Measurements from ENCODE around the gene TXN2.

Gene TXN2

GRCh38 chr22:36481393-36482168, at the start of gene TXN2:
TSS of gene TXN2 (minus strand) at chr22:36481640. CDS start at chr22:36480837, 803 bp downstream.
- in situ Hi-C loops (cut with HindIII; ENCODE audit: low sequenced_read_pairs) = no loop called here

- in situ Hi-C loops (cut with HindIII; ENCODE audit: low sequenced_read_pairs) = no loop called here
Observed at GRCh38 chr22:36528795-36529751, 47.6 kb upstream of the TXN2 start, which contains the start of gene EIF3D. TSS of gene EIF3D (minus strand) at chr22:36529166. CDS start at chr22:36526121, 3,045 bp downstream.

- in situ Hi-C loops (cut with HindIII; ENCODE audit: low sequenced_read_pairs) = no loop called here
Observed at GRCh38 chr22:36528341-36528740, 46.9 kb upstream of the TXN2 start.

- in situ Hi-C loops (cut with HindIII; ENCODE audit: low sequenced_read_pairs) = no loop called here
Observed at GRCh38 chr22:36522662-36523061, 41.2 kb upstream of the TXN2 start.

- in situ Hi-C loops (cut with HindIII; ENCODE audit: low sequenced_read_pairs) = no loop called here
Observed at GRCh38 chr22:36520423-36520822, 39.0 kb upstream of the TXN2 start.

- in situ Hi-C loops (cut with HindIII; ENCODE audit: low sequenced_read_pairs) = loop anchor here (10.0 kb wide), 1 partner anchor 335 kb away; no protein-coding TSS in a partner anchor
Observed at GRCh38 chr22:36519906-36520305, 38.5 kb upstream of the TXN2 start.

GRCh38 chr22:36514766-36515165, 33.3 kb upstream of the TXN2 start:
- in situ Hi-C loops (cut with HindIII; ENCODE audit: low sequenced_read_pairs) = loop anchor here (10.0 kb wide), 1 partner anchor 330 kb away; no protein-coding TSS in a partner anchor

GRCh38 chr22:36512991-36513390, 31.6 kb upstream of the TXN2 start:
- in situ Hi-C loops (cut with HindIII; ENCODE audit: low sequenced_read_pairs) = loop anchor here (10.0 kb wide), 1 partner anchor 328 kb away; no protein-coding TSS in a partner anchor

GRCh38 chr22:36512333-36512732, 30.9 kb upstream of the TXN2 start:
- in situ Hi-C loops (cut with HindIII; ENCODE audit: low sequenced_read_pairs) = loop anchor here (10.0 kb wide), 1 partner anchor 328 kb away; no protein-coding TSS in a partner anchor

GRCh38 chr22:36510966-36511881, 29.8 kb upstream of the TXN2 start:
- in situ Hi-C loops (cut with HindIII; ENCODE audit: low sequenced_read_pairs) = loop anchor here (10.0 kb wide), 1 partner anchor 326 kb away; no protein-coding TSS in a partner anchor

- in situ Hi-C loops (cut with HindIII; ENCODE audit: low sequenced_read_pairs) = loop anchor here (10.0 kb wide), 1 partner anchor 326 kb away; no protein-coding TSS in a partner anchor
Observed at GRCh38 chr22:36510384-36510783, 28.9 kb upstream of the TXN2 start.

- in situ Hi-C loops (cut with HindIII; ENCODE audit: low sequenced_read_pairs) = no loop called here
Observed at GRCh38 chr22:36507518-36508010, 26.1 kb upstream of the TXN2 start.

GRCh38 chr22:36506637-36507517, 25.4 kb upstream of the TXN2 start, which contains the start of gene FOXRED2:
TSS of gene FOXRED2 (minus strand) at chr22:36507040. CDS start at chr22:36506422, 618 bp downstream.
- in situ Hi-C loops (cut with HindIII; ENCODE audit: low sequenced_read_pairs) = no loop called here

GRCh38 chr22:36505998-36506635, 24.7 kb upstream of the TXN2 start:
- in situ Hi-C loops (cut with HindIII; ENCODE audit: low sequenced_read_pairs) = no loop called here

GRCh38 chr22:36497910-36498665, 16.6 kb upstream of the TXN2 start:
- in situ Hi-C loops (cut with HindIII; ENCODE audit: low sequenced_read_pairs) = no loop called here

- in situ Hi-C loops (cut with HindIII; ENCODE audit: low sequenced_read_pairs) = loop anchor here (5.0 kb wide), 1 partner anchor 251 kb away; no protein-coding TSS in a partner anchor
Observed at GRCh38 chr22:36493690-36494110, 12.3 kb upstream of the TXN2 start.

- in situ Hi-C loops (cut with HindIII; ENCODE audit: low sequenced_read_pairs) = loop anchor here (5.0 kb wide), 1 partner anchor 250 kb away; no protein-coding TSS in a partner anchor
Observed at GRCh38 chr22:36492109-36492508, 10.7 kb upstream of the TXN2 start.

Measured in endothelial cell of hepatic sinusoid (primary cell).